Hepatocyte (in vitro differentiated cells): ENCODE measurements around the gene NVL. TPM values are rescaled to one million over a fixed set of nuclear protein-coding genes. Genes with fewer than 3 reads are reported as not detected.

ENCODE experiments used
- DNase-seq: peaks from one replicate; pipeline ENCODE4 v3.0.0-alpha.2; 2016; ENCODE audit warnings: low spot score
- H2AFZ ChIP-seq: fragments of 200-600 bp; sonication (generic); 2 replicates; pipeline ENCODE4 v1.6.0; 2016; ENCODE audit warnings: antibody characterized with exemption, mild to moderate bottlenecking
- H3K27ac ChIP-seq: fragments of 200-600 bp; sonication (generic); 2 replicates; pipeline ENCODE4 v1.5.1; 2016; ENCODE audit warnings: mild to moderate bottlenecking
- H3K27me3 ChIP-seq: fragments of 200-600 bp; sonication (generic); 2 replicates; pipeline ENCODE4 v1.6.1; 2016
- H3K36me3 ChIP-seq: fragments of 200-600 bp; sonication (generic); replicated peaks from 2 replicates; pipeline ENCODE4 v1.5.1; 2016; ENCODE audit warnings: low read depth; ENCODE audit not compliant: insufficient read depth
- H3K4me1 ChIP-seq: fragments of 200-600 bp; sonication (generic); 2 replicates; pipeline ENCODE4 v1.5.1; 2016; ENCODE audit warnings: mild to moderate bottlenecking, moderate library complexity; ENCODE audit not compliant: insufficient read depth
- H3K4me2 ChIP-seq: fragments of 200-600 bp; sonication (generic); 2 replicates; pipeline ENCODE4 v1.6.0; 2016
- H3K4me3 ChIP-seq: fragments of 200-600 bp; sonication (generic); 2 replicates; pipeline ENCODE4 v1.5.1; 2016; ENCODE audit warnings: mild to moderate bottlenecking
- H3K79me2 ChIP-seq: fragments of 200-600 bp; sonication (generic); 2 replicates; pipeline ENCODE4 v1.6.0; 2017; ENCODE audit warnings: mild to moderate bottlenecking
- H3K9me2 ChIP-seq: fragments of 200-600 bp; sonication (generic); replicated peaks from 2 replicates; pipeline ENCODE4 v1.6.0; 2017; ENCODE audit warnings: mild to moderate bottlenecking; ENCODE audit not compliant: insufficient read depth
- H3K9me3 ChIP-seq: fragments of 200-600 bp; sonication (generic); 2 replicates; pipeline ENCODE4 v1.5.1; 2016; ENCODE audit warnings: low read depth, mild to moderate bottlenecking
- H4K20me1 ChIP-seq: fragments of 200-600 bp; sonication (generic); 2 replicates; pipeline ENCODE4 v1.6.0; 2016; ENCODE audit warnings: mild to moderate bottlenecking; ENCODE audit not compliant: insufficient read depth, poor library complexity, severe bottlenecking
- EZH2 ChIP-seq: fragments of 200-600 bp; sonication (generic); IDR thresholded peaks from 2 replicates; pipeline ENCODE4 v1.6.1; 2016; ENCODE audit warnings: antibody characterized with exemption, mild to moderate bottlenecking, borderline replicate concordance
- EZH2phosphoT487 ChIP-seq: fragments of 200-600 bp; sonication (generic); IDR thresholded peaks from one replicate; pipeline ENCODE4 v1.6.1; 2018; ENCODE audit warnings: antibody characterized with exemption, mild to moderate bottlenecking, low read depth, moderate library complexity; ENCODE audit not compliant: unreplicated experiment, severe bottlenecking
- WGBS: methylation state at CpG from one replicate; pipeline ENCODE4 v1.1.6; 2016; ENCODE audit warnings: low lambda C conversion rate; ENCODE audit errors: missing lambda C conversion rate; 5-methylcytosine and 5-hydroxymethylcytosine counted together
- polyA plus RNA-seq: library from polyadenylated mRNA; unstranded; fragments of >200 nt; fragmentation: Nextera tagmentation; extraction: Ambion mirVana; gene quantifications from 2 replicates; pipeline ENCODE4 v1.2.1, GENCODE V29; 2016
- total RNA-seq: library from RNA; depleted of rRNA; stranded (reverse); fragments of >200 nt; gene quantifications from 2 replicates; pipeline ENCODE4 v1.2.3, GENCODE V29; 2014
- TF ChIP-seq, protein P1 (sequence below): fragments of 200-600 bp; sonication (generic); IDR thresholded peaks from 2 replicates; pipeline ENCODE4 v1.5.1; 2016; ENCODE audit warnings: antibody characterized with exemption, mild to moderate bottlenecking; ENCODE audit not compliant: poor library complexity

The NVL gene
- total and polyA plus RNA-seq, 2 experiments from 2014 or later: 15.9 to 34.7 TPM

DNA sequence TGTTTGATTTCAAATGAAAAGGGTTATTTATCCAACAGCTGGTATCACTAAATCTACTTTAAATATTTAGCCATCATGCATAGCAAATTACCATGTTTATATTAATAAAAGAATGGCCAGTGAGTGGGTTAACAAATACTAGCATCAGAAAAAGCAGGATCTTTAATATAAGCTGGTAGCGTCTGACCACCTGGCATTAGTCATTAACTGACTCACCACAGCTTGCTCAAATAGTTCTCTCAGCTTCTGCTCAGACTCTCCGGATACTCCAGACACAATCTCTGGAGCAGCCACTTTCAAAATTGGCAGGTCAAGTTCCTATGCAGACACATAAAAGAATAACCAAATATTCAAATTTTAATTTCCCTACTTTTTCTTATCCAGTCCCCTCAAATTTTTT is 29.6 kb downstream of the NVL start:
- TF ChIP-seq EZH2phosphoT487 (no peak), EZH2 (no peak)
- TF ChIP-seq, protein P1, sequence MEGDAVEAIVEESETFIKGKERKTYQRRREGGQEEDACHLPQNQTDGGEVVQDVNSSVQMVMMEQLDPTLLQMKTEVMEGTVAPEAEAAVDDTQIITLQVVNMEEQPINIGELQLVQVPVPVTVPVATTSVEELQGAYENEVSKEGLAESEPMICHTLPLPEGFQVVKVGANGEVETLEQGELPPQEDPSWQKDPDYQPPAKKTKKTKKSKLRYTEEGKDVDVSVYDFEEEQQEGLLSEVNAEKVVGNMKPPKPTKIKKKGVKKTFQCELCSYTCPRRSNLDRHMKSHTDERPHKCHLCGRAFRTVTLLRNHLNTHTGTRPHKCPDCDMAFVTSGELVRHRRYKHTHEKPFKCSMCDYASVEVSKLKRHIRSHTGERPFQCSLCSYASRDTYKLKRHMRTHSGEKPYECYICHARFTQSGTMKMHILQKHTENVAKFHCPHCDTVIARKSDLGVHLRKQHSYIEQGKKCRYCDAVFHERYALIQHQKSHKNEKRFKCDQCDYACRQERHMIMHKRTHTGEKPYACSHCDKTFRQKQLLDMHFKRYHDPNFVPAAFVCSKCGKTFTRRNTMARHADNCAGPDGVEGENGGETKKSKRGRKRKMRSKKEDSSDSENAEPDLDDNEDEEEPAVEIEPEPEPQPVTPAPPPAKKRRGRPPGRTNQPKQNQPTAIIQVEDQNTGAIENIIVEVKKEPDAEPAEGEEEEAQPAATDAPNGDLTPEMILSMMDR: no peak
- Histone ChIP-seq H3K27ac (no peak overlapping the region), H4K20me1 (no peaks in the 10 kb centered on the region), H3K79me2 (no peaks in the 10 kb centered on the region), H3K27me3 (no peaks in the 10 kb centered on the region), H3K4me2 (no peak overlapping the region), H3K9me2 (no peaks in the 10 kb centered on the region), H3K4me3 (no peak overlapping the region), H3K36me3 (no peaks in the 10 kb centered on the region), H3K9me3 (no peaks in the 10 kb centered on the region), H2AFZ (no peak overlapping the region), H3K4me1 (no peaks in the 10 kb centered on the region)
- 71% methylated on average over 2 of the region's 2 CpGs for WGBS
- no peak for DNase-seq

DNA sequence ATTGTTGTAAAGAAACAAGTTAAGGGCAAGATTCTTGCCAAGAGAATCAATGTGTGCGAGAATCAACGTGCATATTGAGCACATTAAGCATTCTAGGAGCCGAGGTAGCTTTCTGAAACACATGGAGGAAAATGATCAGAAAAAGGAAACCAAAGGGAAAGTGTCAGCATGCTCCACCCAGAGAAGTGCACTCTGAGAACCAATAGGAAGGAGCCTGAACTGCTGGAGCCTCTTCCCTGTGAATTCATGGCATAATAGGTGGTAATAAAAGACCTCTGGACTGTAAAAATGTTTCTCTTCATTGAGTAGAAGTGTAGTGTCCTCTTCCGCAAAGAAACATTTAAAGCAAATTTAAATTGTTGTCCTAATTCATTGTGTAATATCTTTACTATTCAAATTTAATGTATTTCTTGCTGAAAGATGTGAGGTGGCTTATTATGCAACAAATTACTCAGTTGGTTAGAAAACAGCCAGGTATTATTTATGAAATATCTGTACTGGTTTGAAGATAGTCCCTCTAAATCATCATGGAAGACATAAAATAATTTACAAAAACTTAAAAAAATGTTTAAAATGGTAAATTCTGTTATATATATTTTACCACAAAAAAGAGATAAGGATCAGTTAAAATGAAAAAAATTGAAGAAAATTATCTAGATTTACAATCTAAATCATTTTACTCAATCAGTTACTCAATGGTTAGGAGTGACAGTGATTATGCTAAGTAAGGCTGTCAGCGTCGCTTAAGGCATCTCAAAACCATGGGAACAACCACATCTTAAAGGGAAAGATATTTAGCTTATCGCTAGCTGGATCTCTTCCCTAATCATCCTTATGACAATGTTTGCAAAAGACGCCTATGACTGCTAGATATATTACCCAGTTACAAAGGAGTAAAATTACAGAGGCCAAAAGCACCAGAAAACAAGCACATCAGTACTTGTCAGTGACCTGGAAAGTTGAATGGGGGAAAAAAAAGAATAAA is 31.3 kb downstream of the NVL start:
- Histone ChIP-seq H4K20me1 (no peaks in the 10 kb centered on the region), H3K9me3 (no peaks in the 10 kb centered on the region), H3K27ac (no peak overlapping the region), H3K4me2 (no peak overlapping the region), H3K4me3 (no peak overlapping the region), H3K9me2 (no peaks in the 10 kb centered on the region), H3K4me1 (no peaks in the 10 kb centered on the region), H3K79me2 (no peaks in the 10 kb centered on the region), H3K27me3 (no peaks in the 10 kb centered on the region), H3K36me3 (no peaks in the 10 kb centered on the region), H2AFZ (no peak overlapping the region)
- DNase-seq: no peak
- TF ChIP-seq EZH2phosphoT487 (no peak), EZH2 (no peak)
- TF ChIP-seq, protein P1: no peak
- WGBS: 95% methylated on average over 8 of the region's 8 CpGs

DNA sequence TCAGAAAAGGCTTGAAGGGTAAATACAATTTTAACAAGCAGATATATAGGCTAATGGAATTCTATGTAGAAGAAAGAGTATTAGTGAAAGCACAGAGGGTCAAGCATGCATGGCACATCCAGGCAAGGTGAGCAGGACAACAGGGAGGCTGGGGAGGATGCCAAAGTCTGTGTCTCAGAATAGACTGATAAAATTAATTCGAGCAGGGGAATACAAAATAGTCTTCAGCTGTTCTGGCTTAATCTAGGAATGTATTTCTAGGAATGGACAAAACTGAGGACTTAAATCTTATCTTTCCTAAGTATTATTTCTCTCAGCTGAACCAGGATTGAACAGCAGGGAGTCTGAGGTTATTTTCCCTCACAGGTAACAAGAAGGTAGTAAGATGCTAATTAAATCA is 35.2 kb downstream of the NVL start:
- 90% methylated on average over 1 of the region's 1 CpG for whole genome bisulfite sequencing

More for the DNA sequence above, 35.2 kb downstream of the NVL start:
- no peaks in the 10 kb centered on the region for H4K20me1 ChIP-seq
- no peak overlapping the region for H3K27ac ChIP-seq
- no peaks in the 10 kb centered on the region for H3K4me1 ChIP-seq
- TF ChIP-seq EZH2phosphoT487 (no peak), EZH2 (no peak)
- TF ChIP-seq, protein P1: no peak
- DNase-seq: no peak
- H3K79me2 ChIP-seq: no peaks in the 10 kb centered on the region
- H2AFZ ChIP-seq: no peak overlapping the region
- H3K9me3 ChIP-seq: no peaks in the 10 kb centered on the region
- H3K9me2 ChIP-seq: no peaks in the 10 kb centered on the region
- H3K4me3 ChIP-seq: no peak overlapping the region
- no peak overlapping the region for H3K4me2 ChIP-seq
- H3K36me3 ChIP-seq: no peaks in the 10 kb centered on the region
- no peaks in the 10 kb centered on the region for H3K27me3 ChIP-seq
